Uterus (tissue), 2 donors: ENCODE measurements around the gene FGFRL1.

Experiments used
- POLR2A ChIP-seq, 2 donors: fragments of 450-650 bp; IDR thresholded peaks; one replicate each; pipeline ENCODE4 v1.6.1; 2016; ENCODE audit warnings: antibody characterized with exemption in 2 of 2, mild to moderate bottlenecking in 1 of 2, moderate library complexity in 1 of 2
- TF ChIP-seq, protein P1 (sequence below), 4 experiments: fragments of 200-600 bp in 2 of 4; fragments of 450-650 bp in 2 of 4; sonication (generic) in 2 of 4; IDR thresholded peaks; one replicate each; pipeline ENCODE4 v1.5.1; 2016 to 2019; ENCODE audit warnings: antibody characterized with exemption in 4 of 4, mild to moderate bottlenecking in 2 of 4, moderate library complexity in 1 of 4

DNA sequence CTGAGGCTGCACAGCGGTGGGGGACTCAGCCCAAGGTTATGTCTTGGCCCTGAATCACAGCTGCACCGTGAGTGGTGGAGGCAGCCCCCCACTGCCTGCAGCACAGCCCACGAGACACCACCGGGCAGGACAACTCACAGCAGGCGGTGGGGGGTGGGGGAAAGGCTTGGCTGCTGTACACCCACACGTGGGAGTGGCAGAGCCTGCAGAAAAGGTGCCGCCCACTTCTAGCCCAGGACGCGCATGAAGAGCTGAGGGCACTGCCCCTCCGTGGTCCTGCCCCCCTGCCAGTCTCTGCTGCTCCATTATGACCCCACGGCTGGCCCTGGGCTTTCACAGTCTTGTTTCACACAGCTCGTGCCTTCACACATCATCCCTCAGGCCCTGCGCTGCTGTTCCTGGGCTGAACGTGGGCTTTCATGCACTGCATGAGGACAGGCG lies 40.8 kb downstream of the FGFRL1 start:
- no peak for TF ChIP-seq POLR2A (IDR thresholded peaks at IDR 0.05)
- TF ChIP-seq, protein P1, sequence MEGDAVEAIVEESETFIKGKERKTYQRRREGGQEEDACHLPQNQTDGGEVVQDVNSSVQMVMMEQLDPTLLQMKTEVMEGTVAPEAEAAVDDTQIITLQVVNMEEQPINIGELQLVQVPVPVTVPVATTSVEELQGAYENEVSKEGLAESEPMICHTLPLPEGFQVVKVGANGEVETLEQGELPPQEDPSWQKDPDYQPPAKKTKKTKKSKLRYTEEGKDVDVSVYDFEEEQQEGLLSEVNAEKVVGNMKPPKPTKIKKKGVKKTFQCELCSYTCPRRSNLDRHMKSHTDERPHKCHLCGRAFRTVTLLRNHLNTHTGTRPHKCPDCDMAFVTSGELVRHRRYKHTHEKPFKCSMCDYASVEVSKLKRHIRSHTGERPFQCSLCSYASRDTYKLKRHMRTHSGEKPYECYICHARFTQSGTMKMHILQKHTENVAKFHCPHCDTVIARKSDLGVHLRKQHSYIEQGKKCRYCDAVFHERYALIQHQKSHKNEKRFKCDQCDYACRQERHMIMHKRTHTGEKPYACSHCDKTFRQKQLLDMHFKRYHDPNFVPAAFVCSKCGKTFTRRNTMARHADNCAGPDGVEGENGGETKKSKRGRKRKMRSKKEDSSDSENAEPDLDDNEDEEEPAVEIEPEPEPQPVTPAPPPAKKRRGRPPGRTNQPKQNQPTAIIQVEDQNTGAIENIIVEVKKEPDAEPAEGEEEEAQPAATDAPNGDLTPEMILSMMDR (IDR thresholded peaks at IDR 0.05), result no peak
